Measurements from ENCODE around the gene NR6A1.

The NR6A1 gene

DNA sequence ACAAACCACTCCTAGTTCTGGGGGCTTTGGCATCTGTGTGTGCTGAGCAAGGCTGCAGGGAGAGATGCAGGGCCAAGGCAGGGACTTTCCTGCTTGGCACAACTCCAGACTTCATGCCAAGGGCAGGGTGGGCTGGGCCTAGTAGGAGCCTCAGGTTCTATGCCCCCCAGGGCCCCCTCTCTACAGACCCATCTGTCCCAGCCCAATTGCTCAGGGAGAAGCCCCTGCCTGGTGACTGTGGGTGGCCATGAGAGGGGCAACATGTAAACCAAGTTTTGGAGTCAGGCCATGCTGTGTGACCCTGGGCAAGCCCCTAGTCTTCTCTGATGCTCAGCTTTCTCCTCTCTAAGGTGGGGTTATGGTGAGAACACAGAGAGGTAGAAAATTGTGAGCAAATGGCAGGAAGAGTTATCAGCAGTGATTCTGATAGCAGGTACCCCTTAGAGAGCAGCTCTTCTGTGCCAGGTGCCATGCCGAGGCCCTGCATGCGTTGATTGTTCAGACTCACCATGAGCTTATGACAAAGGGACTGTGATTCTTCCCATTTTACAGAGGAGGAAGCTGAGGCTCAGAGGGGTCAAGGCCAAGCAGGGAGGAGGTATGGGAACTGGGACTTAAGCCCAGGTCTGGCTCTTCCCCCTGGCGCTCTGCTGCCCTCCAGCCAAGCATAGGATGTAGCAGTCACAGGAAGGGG is 11.0 kb upstream of the NR6A1 start:
- no peaks in the 10 kb centered on the region for H3K9me3 ChIP-seq (ENCODE audit: insufficient read depth, low read length)
- H3K36me3 ChIP-seq (ENCODE audit: insufficient read depth, insufficient read length, low read length): peaks cover 7% of the 10 kb centered on the region
- H3K4me1 ChIP-seq (ENCODE audit: insufficient read depth, insufficient read length): peaks cover 17% of the 10 kb centered on the region
- no peak for DNase-seq (ENCODE audit: low read depth, low spot score)
- no peak overlapping the region for H3K9ac ChIP-seq (ENCODE audit: insufficient read length, low read depth)
- TF ChIP-seq YY1 (IDR thresholded peaks at IDR 0.05; ENCODE audit: insufficient read depth, insufficient read length): no peak
- TF ChIP-seq SUZ12 (IDR thresholded peaks at IDR 0.05; ENCODE audit: extremely low read depth, insufficient read depth, insufficient read length): no peak
- TF ChIP-seq ZNF274 (IDR thresholded peaks at IDR 0.05; ENCODE audit: low read depth, low read length): no peak
- no peak overlapping the region for H3K4me3 ChIP-seq (ENCODE audit: insufficient read length, low read depth)
- H3K27me3 ChIP-seq (ENCODE audit: insufficient read depth, insufficient read length): peaks cover 7% of the 10 kb centered on the region

GRCh38 chr9:124780757-124781151 is 9.6 kb upstream of the NR6A1 start:
- Histone ChIP-seq H3K9ac (ENCODE audit: insufficient read length, low read depth) (no peak overlapping the region), H3K4me1 (ENCODE audit: insufficient read depth, insufficient read length) (peaks cover 20% of the 10 kb centered on the region), H3K4me3 (ENCODE audit: insufficient read length, low read depth) (no peak overlapping the region), H3K9me3 (ENCODE audit: insufficient read depth, low read length) (no peaks in the 10 kb centered on the region), H3K36me3 (ENCODE audit: insufficient read depth, insufficient read length, low read length) (peaks cover 2% of the 10 kb centered on the region), H3K27me3 (ENCODE audit: insufficient read depth, insufficient read length) (peaks cover 15% of the 10 kb centered on the region)
- TF ChIP-seq ZNF274 (IDR thresholded peaks at IDR 0.05; ENCODE audit: low read depth, low read length) (no peak), YY1 (IDR thresholded peaks at IDR 0.05; ENCODE audit: insufficient read depth, insufficient read length) (no peak), SUZ12 (IDR thresholded peaks at IDR 0.05; ENCODE audit: extremely low read depth, insufficient read depth, insufficient read length) (no peak)
- DNase-seq (ENCODE audit: low read depth, low spot score): no peak

GRCh38 chr9:124780060-124780756 is 9.1 kb upstream of the NR6A1 start:
- no peak for DNase-seq (ENCODE audit: low read depth, low spot score)
- H3K27me3 ChIP-seq (ENCODE audit: insufficient read depth, insufficient read length): peaks cover 15% of the 10 kb centered on the region
- no peak for TF ChIP-seq SUZ12 (IDR thresholded peaks at IDR 0.05; ENCODE audit: extremely low read depth, insufficient read depth, insufficient read length)
- no peak for TF ChIP-seq ZNF274 (IDR thresholded peaks at IDR 0.05; ENCODE audit: low read depth, low read length)
- no peak for TF ChIP-seq YY1 (IDR thresholded peaks at IDR 0.05; ENCODE audit: insufficient read depth, insufficient read length)
- H3K36me3 ChIP-seq (ENCODE audit: insufficient read depth, insufficient read length, low read length): peaks cover 2% of the 10 kb centered on the region
- H3K4me3 ChIP-seq (ENCODE audit: insufficient read length, low read depth): no peak overlapping the region
- no peaks in the 10 kb centered on the region for H3K9me3 ChIP-seq (ENCODE audit: insufficient read depth, low read length)
- H3K4me1 ChIP-seq (ENCODE audit: insufficient read depth, insufficient read length): peaks cover 20% of the 10 kb centered on the region
- peak overlapping the region; percentile 27 for H3K9ac ChIP-seq (ENCODE audit: insufficient read length, low read depth)

GRCh38 chr9:124779368-124780059 is 8.4 kb upstream of the NR6A1 start:
- no peak for TF ChIP-seq YY1 (IDR thresholded peaks at IDR 0.05; ENCODE audit: insufficient read depth, insufficient read length)
- TF ChIP-seq SUZ12 (IDR thresholded peaks at IDR 0.05; ENCODE audit: extremely low read depth, insufficient read depth, insufficient read length): no peak
- no peak for TF ChIP-seq ZNF274 (IDR thresholded peaks at IDR 0.05; ENCODE audit: low read depth, low read length)
- peak overlapping the region; percentile 27 for H3K9ac ChIP-seq (ENCODE audit: insufficient read length, low read depth)
- DNase-seq (ENCODE audit: low read depth, low spot score): peak; percentile 87
- peaks cover 20% of the 10 kb centered on the region for H3K4me1 ChIP-seq (ENCODE audit: insufficient read depth, insufficient read length)
- no peak overlapping the region for H3K4me3 ChIP-seq (ENCODE audit: insufficient read length, low read depth)
- H3K36me3 ChIP-seq (ENCODE audit: insufficient read depth, insufficient read length, low read length): peaks cover 2% of the 10 kb centered on the region
- H3K27me3 ChIP-seq (ENCODE audit: insufficient read depth, insufficient read length): peaks cover 15% of the 10 kb centered on the region
- H3K9me3 ChIP-seq (ENCODE audit: insufficient read depth, low read length): no peaks in the 10 kb centered on the region

DNA sequence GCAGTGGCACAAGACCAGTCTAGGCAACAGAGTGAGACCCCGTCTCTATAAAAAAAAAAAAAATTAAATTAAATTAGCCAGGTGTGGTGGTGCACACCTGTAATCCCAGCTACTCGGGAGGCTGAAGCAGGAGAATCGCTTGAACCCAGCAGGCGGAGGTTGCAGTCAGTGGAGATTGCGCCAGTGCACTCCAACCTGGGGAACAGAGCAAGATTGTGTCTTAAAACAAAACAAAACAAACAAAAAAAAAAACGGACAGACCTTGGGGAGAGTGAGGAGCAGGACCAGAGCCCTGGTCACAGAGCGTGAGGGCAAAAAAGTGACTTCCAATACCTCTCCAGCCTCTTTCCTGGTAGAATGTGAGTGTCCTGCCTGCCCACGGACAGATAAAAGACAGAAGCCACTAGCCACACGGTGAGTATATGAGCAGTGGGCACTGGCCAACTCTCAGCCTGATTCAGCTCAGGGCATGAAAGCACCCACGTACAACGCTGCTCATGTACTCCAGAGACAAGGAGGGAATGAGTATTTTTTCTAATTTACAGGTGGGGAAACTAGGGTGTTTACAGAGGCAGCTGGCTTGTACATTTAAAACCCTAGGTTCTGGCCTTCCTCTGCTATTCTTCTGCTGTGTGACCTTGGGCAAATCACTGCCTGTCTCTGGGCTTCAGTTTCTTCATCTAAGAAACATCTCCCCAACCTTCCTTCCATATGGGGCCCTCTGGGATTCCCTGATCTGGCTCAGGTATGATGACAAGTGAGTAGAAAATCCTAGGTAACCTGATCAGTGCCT is 7.7 kb upstream of the NR6A1 start:
- no peak overlapping the region for H3K9ac ChIP-seq (ENCODE audit: insufficient read length, low read depth)
- DNase-seq (ENCODE audit: low read depth, low spot score): no peak
- peaks cover 2% of the 10 kb centered on the region for H3K36me3 ChIP-seq (ENCODE audit: insufficient read depth, insufficient read length, low read length)
- no peak overlapping the region for H3K4me3 ChIP-seq (ENCODE audit: insufficient read length, low read depth)
- H3K27me3 ChIP-seq (ENCODE audit: insufficient read depth, insufficient read length): peaks cover 15% of the 10 kb centered on the region
- TF ChIP-seq SUZ12 (IDR thresholded peaks at IDR 0.05; ENCODE audit: extremely low read depth, insufficient read depth, insufficient read length) (no peak), ZNF274 (IDR thresholded peaks at IDR 0.05; ENCODE audit: low read depth, low read length) (no peak), YY1 (IDR thresholded peaks at IDR 0.05; ENCODE audit: insufficient read depth, insufficient read length) (no peak)
- H3K4me1 ChIP-seq (ENCODE audit: insufficient read depth, insufficient read length): peaks cover 22% of the 10 kb centered on the region
- no peaks in the 10 kb centered on the region for H3K9me3 ChIP-seq (ENCODE audit: insufficient read depth, low read length)

- peaks cover 27% of the 10 kb centered on the region for H3K27me3 ChIP-seq (ENCODE audit: insufficient read depth, insufficient read length)
- no peak for DNase-seq (ENCODE audit: low read depth, low spot score)
- H3K36me3 ChIP-seq (ENCODE audit: insufficient read depth, insufficient read length, low read length): peaks cover 2% of the 10 kb centered on the region
- peak within 1 kb of the TSS; percentile 71 for H3K4me3 ChIP-seq (ENCODE audit: insufficient read length, low read depth)
- H3K9ac ChIP-seq (ENCODE audit: insufficient read length, low read depth): peak within 1 kb of the TSS; percentile 87
- TF ChIP-seq ZNF274 (IDR thresholded peaks at IDR 0.05; ENCODE audit: low read depth, low read length) (no peak), YY1 (IDR thresholded peaks at IDR 0.05; ENCODE audit: insufficient read depth, insufficient read length) (no peak), SUZ12 (IDR thresholded peaks at IDR 0.05; ENCODE audit: extremely low read depth, insufficient read depth, insufficient read length) (no peak)
- H3K4me1 ChIP-seq (ENCODE audit: insufficient read depth, insufficient read length): peaks cover 15% of the 10 kb centered on the region
- H3K9me3 ChIP-seq (ENCODE audit: insufficient read depth, low read length): no peaks in the 10 kb centered on the region
Observed at GRCh38 chr9:124776954-124777648, 6.0 kb upstream of the NR6A1 start, which contains the start of gene OLFML2A. OLFML2A (plus strand) TSS chr9:124777133; CDS start chr9:124777271, 138 bp downstream.
